Lung (tissue), 12 donors: Measurements from ENCODE around the gene LYZ. TPM values are rescaled to one million over a fixed set of nuclear protein-coding genes. Genes with fewer than 3 reads are reported as not detected.

ENCODE experiments used
- ATAC-seq: fragments of 200-7000 bp; cut with Tn5 transposase; one replicate; pipeline ENCODE4 v1.9.1; 2020; ENCODE audit warnings: moderate number of reproducible peaks; ENCODE audit not compliant: insufficient read depth, low FRiP score
- DNase-seq, 3 donors: peaks; one replicate each; pipeline ENCODE4 v3.0.0-alpha.2; 2013 to 2017
- H3K27ac ChIP-seq, 2 donors: one replicate each; pipeline ENCODE4 v1.5.1; 2013; ENCODE audit warnings: mild to moderate bottlenecking in 2 of 2, moderate library complexity in 2 of 2, control low read depth in 1 of 2, inconsistent platforms in 1 of 2, low read depth in 1 of 2, low read length in 1 of 2
- H3K27me3 ChIP-seq, 3 donors: one replicate each; pipeline ENCODE4 v1.5.1; 2013; ENCODE audit warnings: low read length in 2 of 3; ENCODE audit not compliant: control insufficient read depth in 3 of 3, insufficient read depth in 3 of 3
- H3K36me3 ChIP-seq, 4 donors: one replicate each; pipeline ENCODE4 v1.5.1; 2013; ENCODE audit warnings: low read length in 4 of 4, mild to moderate bottlenecking in 1 of 4, moderate library complexity in 1 of 4; ENCODE audit not compliant: control insufficient read depth in 4 of 4, insufficient read depth in 4 of 4
- H3K4me1 ChIP-seq, 5 donors: one replicate each; pipeline ENCODE4 v1.5.1; 2013; ENCODE audit warnings: low read length in 5 of 5, mild to moderate bottlenecking in 2 of 5, moderate library complexity in 1 of 5; ENCODE audit not compliant: control insufficient read depth in 5 of 5, insufficient read depth in 5 of 5
- H3K4me3 ChIP-seq: one replicate; pipeline ENCODE4 v1.5.1; 2013; ENCODE audit warnings: mild to moderate bottlenecking, control low read depth, moderate library complexity
- H3K9ac ChIP-seq, 2 donors: one replicate each; pipeline ENCODE4 v1.5.1; 2013; ENCODE audit warnings: low read length in 2 of 2, control low read depth in 1 of 2; ENCODE audit not compliant: insufficient read depth in 1 of 2
- H3K9me3 ChIP-seq, 4 donors: one replicate each; pipeline ENCODE4 v1.5.1; 2013; ENCODE audit warnings: low read length in 3 of 4, mild to moderate bottlenecking in 1 of 4, moderate library complexity in 1 of 4; ENCODE audit not compliant: control insufficient read depth in 4 of 4, insufficient read depth in 3 of 4
- whole genome bisulfite sequencing, 2 donors: extraction: QIAGEN DNeasy Blood & Tissue Kit; methylation state at CpG; one replicate each; pipeline ENCODE4 v1.1.7; 2013; 5-methylcytosine and 5-hydroxymethylcytosine counted together
- polyA plus RNA-seq, 2 donors: library from polyadenylated mRNA; stranded (reverse); fragments of 200-250 nt; gene quantifications; one replicate each; pipeline ENCODE4 v1.2.1, GENCODE V29; 2013
- total RNA-seq, 2 donors: library from RNA; depleted of rRNA in 1 of 2; stranded (reverse); fragments of >200 nt in 1 of 2; gene quantifications; one replicate each; pipeline ENCODE4 v1.2.1, GENCODE V29; 2014 to 2021
- TF ChIP-seq, protein P1 (sequence below): IDR thresholded peaks from 2 replicates; pipeline ENCODE4 v1.5.1; 2012; ENCODE audit warnings: mild to moderate bottlenecking; ENCODE audit errors: control extremely low read depth, extremely low read depth
- donor health status: control.
- donor health status: control.
- donor health status: Bipolar disorder and iron deficiency.
- donor health status: healthy.
- donor health status: DM: yes; HTN: yes; CAD: no.

The LYZ gene
- total and polyA plus RNA-seq, 4 donors: 171 to 448 (median 182) TPM

DNA sequence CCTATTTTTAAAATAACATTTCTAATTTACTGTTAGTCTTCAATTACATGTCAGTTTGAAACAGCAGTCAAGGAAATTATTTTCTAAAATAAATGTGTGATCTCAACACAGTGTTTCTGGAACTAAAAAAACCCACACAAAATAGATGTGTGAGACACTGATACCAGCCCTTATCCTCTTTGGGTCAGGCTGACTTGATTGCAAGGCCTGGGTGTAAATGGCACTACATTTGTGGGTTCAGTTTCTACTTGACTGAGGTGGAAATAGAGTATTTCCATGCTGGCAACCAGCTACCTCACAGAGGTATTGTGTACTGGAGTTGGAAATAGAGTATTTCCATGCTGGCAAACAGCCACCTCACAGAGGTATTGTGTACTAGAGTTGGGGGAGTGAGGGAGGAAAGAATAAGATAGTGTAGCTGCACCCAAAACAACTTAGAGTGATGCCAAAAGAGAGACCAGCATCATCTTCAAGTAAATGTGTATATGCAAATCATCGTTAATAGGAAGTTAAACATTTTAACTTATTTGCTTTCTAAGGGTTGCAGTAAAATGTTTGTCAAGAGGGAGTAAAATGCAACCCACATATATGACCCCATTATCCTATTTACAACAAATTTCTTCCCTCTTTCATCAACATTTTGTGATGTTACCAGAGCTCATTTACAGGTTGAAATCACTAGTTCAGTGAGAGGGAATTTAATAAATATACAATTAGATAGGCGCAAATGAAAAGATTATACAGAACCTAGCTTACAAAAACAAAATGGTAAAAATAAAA, 10.7 kb upstream of the LYZ start:
- Histone ChIP-seq H3K4me1 (peaks cover 0 to 5% (median 0%) of the 10 kb centered on the region in 5 donors), H3K36me3 (no peaks in the 10 kb centered on the region), H3K9me3 (no peaks in the 10 kb centered on the region), H3K27ac (peak overlapping the region in 1 of 2 donors; percentile 20), H3K9ac (no peak overlapping the region), H3K27me3 (no peaks in the 10 kb centered on the region), H3K4me3 (no peak overlapping the region)
- no peak for ATAC-seq
- 36 to 62% methylated on average over 2 of the region's 2 CpGs for WGBS, 2 donors
- TF ChIP-seq, protein P1, sequence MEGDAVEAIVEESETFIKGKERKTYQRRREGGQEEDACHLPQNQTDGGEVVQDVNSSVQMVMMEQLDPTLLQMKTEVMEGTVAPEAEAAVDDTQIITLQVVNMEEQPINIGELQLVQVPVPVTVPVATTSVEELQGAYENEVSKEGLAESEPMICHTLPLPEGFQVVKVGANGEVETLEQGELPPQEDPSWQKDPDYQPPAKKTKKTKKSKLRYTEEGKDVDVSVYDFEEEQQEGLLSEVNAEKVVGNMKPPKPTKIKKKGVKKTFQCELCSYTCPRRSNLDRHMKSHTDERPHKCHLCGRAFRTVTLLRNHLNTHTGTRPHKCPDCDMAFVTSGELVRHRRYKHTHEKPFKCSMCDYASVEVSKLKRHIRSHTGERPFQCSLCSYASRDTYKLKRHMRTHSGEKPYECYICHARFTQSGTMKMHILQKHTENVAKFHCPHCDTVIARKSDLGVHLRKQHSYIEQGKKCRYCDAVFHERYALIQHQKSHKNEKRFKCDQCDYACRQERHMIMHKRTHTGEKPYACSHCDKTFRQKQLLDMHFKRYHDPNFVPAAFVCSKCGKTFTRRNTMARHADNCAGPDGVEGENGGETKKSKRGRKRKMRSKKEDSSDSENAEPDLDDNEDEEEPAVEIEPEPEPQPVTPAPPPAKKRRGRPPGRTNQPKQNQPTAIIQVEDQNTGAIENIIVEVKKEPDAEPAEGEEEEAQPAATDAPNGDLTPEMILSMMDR: no peak
- DNase-seq: no peak

DNA sequence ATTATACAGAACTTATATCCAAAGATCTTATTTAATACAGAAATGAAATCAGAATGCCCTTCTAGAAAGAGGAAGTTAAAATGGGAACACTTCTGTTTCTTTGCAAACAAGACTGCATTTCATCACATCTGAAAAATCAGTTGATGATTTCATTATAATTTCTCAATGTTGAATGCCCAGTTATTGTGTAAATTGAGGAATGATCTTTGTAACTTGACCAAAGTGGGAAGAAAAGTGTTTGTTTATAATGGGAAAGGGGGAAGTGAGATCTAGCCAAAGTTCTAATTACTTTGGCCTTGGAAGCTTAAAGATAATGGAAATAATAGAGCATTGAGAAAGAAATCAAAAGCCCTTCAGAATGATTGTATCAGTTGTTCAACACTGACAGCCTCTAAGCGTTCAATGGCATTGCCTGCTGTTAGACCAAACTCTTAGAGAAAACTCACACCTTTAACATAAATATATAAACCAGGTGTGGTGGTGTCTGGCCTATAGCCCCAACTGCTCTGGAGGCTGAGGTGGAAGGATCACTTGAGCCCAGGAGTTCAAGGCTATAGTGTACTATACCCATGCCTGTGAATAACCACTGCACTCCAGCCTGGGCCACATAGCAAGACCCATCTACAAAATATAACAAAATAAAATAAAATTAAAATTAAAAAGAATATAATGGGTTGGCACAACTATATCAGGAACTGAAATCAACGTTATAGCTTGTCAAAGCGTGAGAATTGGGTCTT, 9.9 kb upstream of the LYZ start:
- ATAC-seq (no peak), DNase-seq (peak in 1 of 3 donors; percentile 18)
- Histone ChIP-seq H3K9me3 (no peaks in the 10 kb centered on the region), H3K4me1 (peaks cover 0 to 5% (median 0%) of the 10 kb centered on the region in 5 donors), H3K9ac (no peak overlapping the region), H3K27me3 (no peaks in the 10 kb centered on the region), H3K27ac (no peak overlapping the region), H3K36me3 (no peaks in the 10 kb centered on the region), H3K4me3 (no peak overlapping the region)
- TF ChIP-seq, protein P1: no peak
- 55 to 67% methylated on average over 3 of the region's 3 CpGs for WGBS, 2 donors

DNA sequence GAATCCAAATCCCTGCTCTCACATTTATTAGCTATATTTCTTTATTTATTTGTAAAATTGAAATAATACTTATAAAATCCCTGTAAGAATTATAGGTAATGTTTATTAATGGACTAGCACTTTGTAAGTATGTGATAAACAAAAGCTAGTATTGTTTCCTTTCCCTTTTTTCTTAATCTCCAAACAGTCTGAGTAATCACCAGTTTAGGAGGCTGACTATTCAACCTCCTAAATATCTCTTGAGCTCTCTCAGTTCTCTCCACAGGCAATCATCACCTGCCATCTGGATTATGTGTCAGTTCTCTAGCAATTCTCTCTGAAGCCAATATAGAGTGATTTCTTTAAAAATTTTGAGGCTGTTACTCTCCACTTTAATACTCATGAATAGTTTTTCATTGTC, 9.2 kb upstream of the LYZ start:
- TF ChIP-seq, protein P1: no peak
- Histone ChIP-seq H3K9ac (no peak overlapping the region), H3K4me1 (peaks cover 0 to 5% (median 0%) of the 10 kb centered on the region in 5 donors), H3K27me3 (no peaks in the 10 kb centered on the region), H3K27ac (no peak overlapping the region), H3K36me3 (no peaks in the 10 kb centered on the region), H3K4me3 (no peak overlapping the region), H3K9me3 (no peaks in the 10 kb centered on the region)
- ATAC-seq (no peak), DNase-seq (no peak)
